Measurements from ENCODE around the gene SEMA5A. TPM values are rescaled to one million over a fixed set of nuclear protein-coding genes. Genes with fewer than 3 reads are reported as not detected.

The SEMA5A gene
- polyA plus RNA-seq, 1 donor from 2014 or later, result 3.2 TPM

GRCh38 chr5:9042241-9042640, 503.6 kb downstream of the SEMA5A start:
- no peaks in the 10 kb centered on the region for H3K36me3 ChIP-seq (ENCODE audit: insufficient read depth, low read length)

GRCh38 chr5:9040475-9040874, 505.4 kb downstream of the SEMA5A start:
- no peaks in the 10 kb centered on the region for H3K9me3 ChIP-seq (ENCODE audit: low read length)

More at GRCh38 chr5:9042241-9042640, 503.6 kb downstream of the SEMA5A start:
- Histone ChIP-seq H3K9me2 (ENCODE audit: insufficient read depth, low read length) (no peaks in the 10 kb centered on the region), H3K27me3 (ENCODE audit: insufficient read depth, low read depth, low read length) (no peaks in the 10 kb centered on the region), H3K79me2 (replicated peaks; ENCODE audit: insufficient read depth, low read length) (no peaks in the 10 kb centered on the region), H3K9ac (ENCODE audit: low read length) (no peak overlapping the region), H3K4me2 (ENCODE audit: low read length) (no peak overlapping the region), H2AFZ (ENCODE audit: low read depth, low read length) (no peak overlapping the region), H3K27ac (ENCODE audit: low read length) (no peak overlapping the region), H4K20me1 (ENCODE audit: insufficient read depth) (no peaks in the 10 kb centered on the region), H3K9me3 (ENCODE audit: low read length) (no peaks in the 10 kb centered on the region), H3K4me3 (ENCODE audit: low read length) (no peak overlapping the region), H3F3A (ENCODE audit: insufficient read depth, low read length, poor library complexity, severe bottlenecking) (no peaks in the 10 kb centered on the region)
- TF ChIP-seq, protein P1, sequence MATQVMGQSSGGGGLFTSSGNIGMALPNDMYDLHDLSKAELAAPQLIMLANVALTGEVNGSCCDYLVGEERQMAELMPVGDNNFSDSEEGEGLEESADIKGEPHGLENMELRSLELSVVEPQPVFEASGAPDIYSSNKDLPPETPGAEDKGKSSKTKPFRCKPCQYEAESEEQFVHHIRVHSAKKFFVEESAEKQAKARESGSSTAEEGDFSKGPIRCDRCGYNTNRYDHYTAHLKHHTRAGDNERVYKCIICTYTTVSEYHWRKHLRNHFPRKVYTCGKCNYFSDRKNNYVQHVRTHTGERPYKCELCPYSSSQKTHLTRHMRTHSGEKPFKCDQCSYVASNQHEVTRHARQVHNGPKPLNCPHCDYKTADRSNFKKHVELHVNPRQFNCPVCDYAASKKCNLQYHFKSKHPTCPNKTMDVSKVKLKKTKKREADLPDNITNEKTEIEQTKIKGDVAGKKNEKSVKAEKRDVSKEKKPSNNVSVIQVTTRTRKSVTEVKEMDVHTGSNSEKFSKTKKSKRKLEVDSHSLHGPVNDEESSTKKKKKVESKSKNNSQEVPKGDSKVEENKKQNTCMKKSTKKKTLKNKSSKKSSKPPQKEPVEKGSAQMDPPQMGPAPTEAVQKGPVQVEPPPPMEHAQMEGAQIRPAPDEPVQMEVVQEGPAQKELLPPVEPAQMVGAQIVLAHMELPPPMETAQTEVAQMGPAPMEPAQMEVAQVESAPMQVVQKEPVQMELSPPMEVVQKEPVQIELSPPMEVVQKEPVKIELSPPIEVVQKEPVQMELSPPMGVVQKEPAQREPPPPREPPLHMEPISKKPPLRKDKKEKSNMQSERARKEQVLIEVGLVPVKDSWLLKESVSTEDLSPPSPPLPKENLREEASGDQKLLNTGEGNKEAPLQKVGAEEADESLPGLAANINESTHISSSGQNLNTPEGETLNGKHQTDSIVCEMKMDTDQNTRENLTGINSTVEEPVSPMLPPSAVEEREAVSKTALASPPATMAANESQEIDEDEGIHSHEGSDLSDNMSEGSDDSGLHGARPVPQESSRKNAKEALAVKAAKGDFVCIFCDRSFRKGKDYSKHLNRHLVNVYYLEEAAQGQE (IDR thresholded peaks at IDR 0.05; ENCODE audit: borderline replicate concordance), result no peak

More at GRCh38 chr5:9040475-9040874, 505.4 kb downstream of the SEMA5A start:
- Histone ChIP-seq H3K27ac (ENCODE audit: low read length) (no peak overlapping the region), H3K36me3 (ENCODE audit: insufficient read depth, low read length) (no peaks in the 10 kb centered on the region), H4K20me1 (ENCODE audit: insufficient read depth) (no peaks in the 10 kb centered on the region), H3K79me2 (replicated peaks; ENCODE audit: insufficient read depth, low read length) (no peaks in the 10 kb centered on the region), H3K27me3 (ENCODE audit: insufficient read depth, low read depth, low read length) (no peaks in the 10 kb centered on the region), H2AFZ (ENCODE audit: low read depth, low read length) (no peak overlapping the region), H3F3A (ENCODE audit: insufficient read depth, low read length, poor library complexity, severe bottlenecking) (no peaks in the 10 kb centered on the region), H3K9me2 (ENCODE audit: insufficient read depth, low read length) (no peaks in the 10 kb centered on the region), H3K4me3 (ENCODE audit: low read length) (no peak overlapping the region), H3K9ac (ENCODE audit: low read length) (no peak overlapping the region), H3K4me2 (ENCODE audit: low read length) (no peak overlapping the region)
- TF ChIP-seq RAD21 (conservative IDR thresholded peaks at IDR 0.05) (no peak), TAF1 (IDR thresholded peaks at IDR 0.05; ENCODE audit: low read depth) (no peak), POLR2AphosphoS5 (IDR thresholded peaks at IDR 0.05) (no peak), EZH2 (IDR thresholded peaks at IDR 0.05; ENCODE audit: borderline replicate concordance, insufficient read depth, low read length, poor library complexity, severe bottlenecking) (no peak), SMC3 (conservative IDR thresholded peaks at IDR 0.05; ENCODE audit: poor library complexity) (no peak), MXI1 (conservative IDR thresholded peaks at IDR 0.05; ENCODE audit: poor library complexity, severe bottlenecking) (no peak), EP300 (conservative IDR thresholded peaks at IDR 0.05; ENCODE audit: poor library complexity, severe bottlenecking) (no peak)
- TF ChIP-seq, protein P2, sequence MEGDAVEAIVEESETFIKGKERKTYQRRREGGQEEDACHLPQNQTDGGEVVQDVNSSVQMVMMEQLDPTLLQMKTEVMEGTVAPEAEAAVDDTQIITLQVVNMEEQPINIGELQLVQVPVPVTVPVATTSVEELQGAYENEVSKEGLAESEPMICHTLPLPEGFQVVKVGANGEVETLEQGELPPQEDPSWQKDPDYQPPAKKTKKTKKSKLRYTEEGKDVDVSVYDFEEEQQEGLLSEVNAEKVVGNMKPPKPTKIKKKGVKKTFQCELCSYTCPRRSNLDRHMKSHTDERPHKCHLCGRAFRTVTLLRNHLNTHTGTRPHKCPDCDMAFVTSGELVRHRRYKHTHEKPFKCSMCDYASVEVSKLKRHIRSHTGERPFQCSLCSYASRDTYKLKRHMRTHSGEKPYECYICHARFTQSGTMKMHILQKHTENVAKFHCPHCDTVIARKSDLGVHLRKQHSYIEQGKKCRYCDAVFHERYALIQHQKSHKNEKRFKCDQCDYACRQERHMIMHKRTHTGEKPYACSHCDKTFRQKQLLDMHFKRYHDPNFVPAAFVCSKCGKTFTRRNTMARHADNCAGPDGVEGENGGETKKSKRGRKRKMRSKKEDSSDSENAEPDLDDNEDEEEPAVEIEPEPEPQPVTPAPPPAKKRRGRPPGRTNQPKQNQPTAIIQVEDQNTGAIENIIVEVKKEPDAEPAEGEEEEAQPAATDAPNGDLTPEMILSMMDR (IDR thresholded peaks at IDR 0.05; ENCODE audit: poor library complexity, severe bottlenecking), result no peak
- TF ChIP-seq, protein P1 (IDR thresholded peaks at IDR 0.05; ENCODE audit: borderline replicate concordance), result no peak
